ENCODE results near the gene OR5C1.

OR5C1 gene

DNA sequence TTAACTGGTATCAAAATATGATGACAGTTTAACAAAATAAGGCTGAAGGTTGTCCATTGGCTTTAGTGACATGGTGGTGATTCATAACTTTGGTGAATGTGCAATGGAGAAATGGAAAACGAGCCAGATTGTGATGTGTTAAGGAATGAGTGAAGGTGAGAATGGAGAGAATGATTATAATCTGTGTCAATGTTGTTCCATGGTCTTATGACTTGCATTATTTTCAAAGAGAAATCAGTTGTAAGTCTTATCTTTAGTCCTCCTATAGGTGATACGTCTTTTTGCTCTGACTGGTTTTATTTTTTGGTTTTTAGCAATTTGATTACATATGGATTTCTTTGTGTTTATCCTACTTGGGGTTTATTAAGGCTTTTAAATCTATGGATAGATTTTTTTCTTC lies 33.9 kb upstream of the OR5C1 start (continued):
- no peak for TF ChIP-seq ZBTB17 (tag by site-specific recombination; IDR thresholded peaks at IDR 0.05)

DNA sequence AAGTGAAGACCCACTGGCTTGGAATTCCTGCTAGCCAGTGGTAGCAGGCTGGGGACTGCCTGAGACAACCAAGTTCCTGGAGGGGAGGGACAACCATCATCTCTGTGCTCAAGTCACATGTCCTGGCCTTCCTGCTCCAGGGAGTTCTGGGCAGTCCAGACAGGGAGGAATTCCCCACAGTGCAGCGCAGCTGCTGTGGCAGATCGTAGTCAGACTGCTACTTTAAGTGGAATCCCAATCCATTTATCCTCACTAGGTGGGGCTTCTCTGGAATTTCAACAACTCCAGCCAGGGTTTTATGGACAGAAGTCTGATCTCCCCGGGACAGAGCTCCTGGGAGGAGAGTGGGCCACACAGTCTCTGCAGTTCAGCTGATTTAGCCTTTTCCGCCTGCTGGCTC lies 20.9 kb upstream of the OR5C1 start:
- no peak overlapping the region for H3K27ac ChIP-seq (ENCODE audit: extremely low read depth, low read depth, low read length)
- H3K36me3 ChIP-seq (ENCODE audit: control insufficient read depth in 2 of 2, insufficient read depth in 1 of 2, low read length in 2 of 2), result no peaks in the 10 kb centered on the region
- ChIA-PET POLR2A (interaction anchor here (0.6 kb wide), 1 partner anchor 8 kb away, joined by 3 read pairs; no protein-coding TSS in a partner anchor), CTCF (no interaction called here)
- H3K4me3 ChIP-seq (ENCODE audit: low read depth, low read length), result no peak overlapping the region
- TF ChIP-seq GLIS1 (tag by site-specific recombination; IDR thresholded peaks at IDR 0.05), result no peak
- TF ChIP-seq ZBTB21 (tag by site-specific recombination; IDR thresholded peaks at IDR 0.05), result no peak
- no peak for TF ChIP-seq ZNF157 (tag by site-specific recombination; IDR thresholded peaks at IDR 0.05)
- TF ChIP-seq, protein P1, sequence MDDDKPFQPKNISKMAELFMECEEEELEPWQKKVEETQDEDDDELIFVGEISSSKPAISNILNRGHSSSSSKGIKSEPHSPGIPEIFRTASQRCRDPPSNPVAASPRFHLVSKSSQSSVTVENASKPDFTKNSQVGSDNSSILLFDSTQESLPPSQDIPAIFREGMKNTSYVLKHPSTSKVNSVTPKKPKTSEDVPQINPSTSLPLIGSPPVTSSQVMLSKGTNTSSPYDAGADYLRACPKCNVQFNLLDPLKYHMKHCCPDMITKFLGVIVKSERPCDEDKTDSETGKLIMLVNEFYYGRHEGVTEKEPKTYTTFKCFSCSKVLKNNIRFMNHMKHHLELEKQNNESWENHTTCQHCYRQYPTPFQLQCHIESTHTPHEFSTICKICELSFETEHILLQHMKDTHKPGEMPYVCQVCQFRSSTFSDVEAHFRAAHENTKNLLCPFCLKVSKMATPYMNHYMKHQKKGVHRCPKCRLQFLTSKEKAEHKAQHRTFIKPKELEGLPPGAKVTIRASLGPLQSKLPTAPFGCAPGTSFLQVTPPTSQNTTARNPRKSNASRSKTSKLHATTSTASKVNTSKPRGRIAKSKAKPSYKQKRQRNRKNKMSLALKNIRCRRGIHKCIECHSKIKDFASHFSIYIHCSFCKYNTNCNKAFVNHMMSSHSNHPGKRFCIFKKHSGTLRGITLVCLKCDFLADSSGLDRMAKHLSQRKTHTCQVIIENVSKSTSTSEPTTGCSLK (tag by site-specific recombination; IDR thresholded peaks at IDR 0.05), result no peak
- no peak for TF ChIP-seq ZNF629 (tag by site-specific recombination; IDR thresholded peaks at IDR 0.05)
- TF ChIP-seq, protein P2, sequence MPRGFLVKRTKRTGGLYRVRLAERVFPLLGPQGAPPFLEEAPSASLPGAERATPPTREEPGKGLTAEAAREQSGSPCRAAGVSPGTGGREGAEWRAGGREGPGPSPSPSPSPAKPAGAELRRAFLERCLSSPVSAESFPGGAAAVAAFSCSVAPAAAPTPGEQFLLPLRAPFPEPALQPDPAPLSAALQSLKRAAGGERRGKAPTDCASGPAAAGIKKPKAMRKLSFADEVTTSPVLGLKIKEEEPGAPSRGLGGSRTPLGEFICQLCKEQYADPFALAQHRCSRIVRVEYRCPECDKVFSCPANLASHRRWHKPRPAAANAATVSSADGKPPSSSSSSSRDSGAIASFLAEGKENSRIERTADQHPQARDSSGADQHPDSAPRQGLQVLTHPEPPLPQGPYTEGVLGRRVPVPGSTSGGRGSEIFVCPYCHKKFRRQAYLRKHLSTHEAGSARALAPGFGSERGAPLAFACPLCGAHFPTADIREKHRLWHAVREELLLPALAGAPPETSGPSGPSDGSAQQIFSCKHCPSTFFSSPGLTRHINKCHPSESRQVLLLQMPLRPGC (tag by site-specific recombination; IDR thresholded peaks at IDR 0.05), result no peak
- no peak for TF ChIP-seq ZSCAN30 (tag by site-specific recombination; IDR thresholded peaks at IDR 0.05)
- no peak for TF ChIP-seq ZNF239 (tag by site-specific recombination; IDR thresholded peaks at IDR 0.05)
- no peak for TF ChIP-seq ZNF555 (tag by site-specific recombination; conservative IDR thresholded peaks at IDR 0.05)
- no peak for TF ChIP-seq ZNF202 (tag by site-specific recombination; IDR thresholded peaks at IDR 0.05; ENCODE audit: borderline replicate concordance)
- no peak for TF ChIP-seq PRDM1 (tag by site-specific recombination; IDR thresholded peaks at IDR 0.05)
- TF ChIP-seq, protein P3, sequence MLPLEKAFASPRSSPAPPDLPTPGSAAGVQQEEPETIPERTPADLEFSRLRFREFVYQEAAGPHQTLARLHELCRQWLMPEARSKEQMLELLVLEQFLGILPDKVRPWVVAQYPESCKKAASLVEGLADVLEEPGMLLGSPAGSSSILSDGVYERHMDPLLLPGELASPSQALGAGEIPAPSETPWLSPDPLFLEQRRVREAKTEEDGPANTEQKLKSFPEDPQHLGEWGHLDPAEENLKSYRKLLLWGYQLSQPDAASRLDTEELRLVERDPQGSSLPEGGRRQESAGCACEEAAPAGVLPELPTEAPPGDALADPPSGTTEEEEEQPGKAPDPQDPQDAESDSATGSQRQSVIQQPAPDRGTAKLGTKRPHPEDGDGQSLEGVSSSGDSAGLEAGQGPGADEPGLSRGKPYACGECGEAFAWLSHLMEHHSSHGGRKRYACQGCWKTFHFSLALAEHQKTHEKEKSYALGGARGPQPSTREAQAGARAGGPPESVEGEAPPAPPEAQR (tag by site-specific recombination; IDR thresholded peaks at IDR 0.05), result no peak
- no peak for TF ChIP-seq ZNF658 (tag by site-specific recombination; IDR thresholded peaks at IDR 0.05)
- no peak for TF ChIP-seq KLF8 (tag by site-specific recombination; IDR thresholded peaks at IDR 0.05)
- TF ChIP-seq, protein P4, sequence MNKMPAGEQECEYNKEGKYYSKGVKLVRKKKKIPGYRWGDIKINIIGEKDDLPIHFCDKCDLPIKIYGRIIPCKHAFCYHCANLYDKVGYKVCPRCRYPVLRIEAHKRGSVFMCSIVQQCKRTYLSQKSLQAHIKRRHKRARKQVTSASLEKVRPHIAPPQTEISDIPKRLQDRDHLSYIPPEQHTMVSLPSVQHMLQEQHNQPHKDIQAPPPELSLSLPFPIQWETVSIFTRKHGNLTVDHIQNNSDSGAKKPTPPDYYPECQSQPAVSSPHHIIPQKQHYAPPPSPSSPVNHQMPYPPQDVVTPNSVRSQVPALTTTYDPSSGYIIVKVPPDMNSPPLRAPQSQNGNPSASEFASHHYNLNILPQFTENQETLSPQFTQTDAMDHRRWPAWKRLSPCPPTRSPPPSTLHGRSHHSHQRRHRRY (tag by site-specific recombination; IDR thresholded peaks at IDR 0.05), result no peak
- TF ChIP-seq ZNF549 (tag by site-specific recombination; IDR thresholded peaks at IDR 0.05), result no peak
- no peak for TF ChIP-seq ZNF768 (tag by site-specific recombination; IDR thresholded peaks at IDR 0.05)
- TF ChIP-seq ZNF785 (tag by site-specific recombination; IDR thresholded peaks at IDR 0.05), result no peak
- TF ChIP-seq ZNF248 (tag by site-specific recombination; IDR thresholded peaks at IDR 0.05), result no peak
- no peaks in the 10 kb centered on the region for H3K9me3 ChIP-seq (ENCODE audit: control insufficient read depth, insufficient read depth, low read depth, low read length)
- no peaks in the 10 kb centered on the region for H3K4me1 ChIP-seq (ENCODE audit: control insufficient read depth, insufficient read depth, low read length)
